GM18858 (cell line): Measurements from ENCODE around the gene CPNE4.
"Not testable (repeated sequence)": the region's sequence is repeated elsewhere in the genome, so short reads cannot be mapped to it uniquely, and the experiment has no call there.

Experiments
- ATAC-seq: cut with Tn5 transposase; IDR thresholded peaks from one replicate; pipeline ENCODE4 v1.9.1; 2021; ENCODE audit not compliant: unreplicated experiment

CPNE4 gene

DNA sequence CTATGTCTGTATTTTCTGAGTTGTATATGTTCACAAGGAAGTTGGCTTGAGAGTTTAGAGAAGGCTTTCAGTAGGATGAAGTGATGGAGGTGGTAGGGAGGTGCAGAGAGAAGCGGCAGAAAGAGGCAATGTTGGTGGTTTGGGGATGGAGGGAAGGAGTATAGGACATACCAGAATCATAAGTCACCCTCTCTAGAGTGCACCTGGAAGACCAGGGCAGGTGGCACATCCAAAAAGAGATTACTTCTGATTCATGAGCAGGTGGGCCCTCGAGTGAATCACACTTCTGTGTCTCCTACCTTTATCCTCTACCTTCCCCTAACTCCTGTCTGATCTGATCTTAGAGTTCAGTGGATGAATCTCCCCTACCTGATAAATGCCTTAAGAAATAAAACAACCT is 490.3 kb downstream of the CPNE4 start:
- no peak for ATAC-seq

DNA sequence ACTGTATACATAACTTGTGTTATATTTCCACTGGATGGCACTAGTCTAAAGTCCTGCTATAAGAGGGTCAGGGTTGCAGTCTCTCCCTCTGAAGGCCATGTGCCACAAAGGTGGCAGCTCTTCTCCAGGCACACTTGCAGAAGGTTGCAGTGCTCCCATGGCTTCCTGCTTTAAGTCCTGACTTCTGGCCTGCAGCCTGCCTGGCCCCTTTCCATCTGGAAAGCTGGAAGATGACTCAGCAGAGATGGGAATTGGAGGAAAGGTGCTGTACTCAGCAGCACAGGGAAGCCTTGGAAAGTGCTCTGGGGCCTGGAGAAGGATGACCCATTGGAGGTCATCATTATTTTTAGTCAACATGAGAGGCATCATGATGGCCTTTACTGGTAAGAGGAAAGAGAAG is 491.1 kb downstream of the CPNE4 start:
- ATAC-seq = no peak

DNA sequence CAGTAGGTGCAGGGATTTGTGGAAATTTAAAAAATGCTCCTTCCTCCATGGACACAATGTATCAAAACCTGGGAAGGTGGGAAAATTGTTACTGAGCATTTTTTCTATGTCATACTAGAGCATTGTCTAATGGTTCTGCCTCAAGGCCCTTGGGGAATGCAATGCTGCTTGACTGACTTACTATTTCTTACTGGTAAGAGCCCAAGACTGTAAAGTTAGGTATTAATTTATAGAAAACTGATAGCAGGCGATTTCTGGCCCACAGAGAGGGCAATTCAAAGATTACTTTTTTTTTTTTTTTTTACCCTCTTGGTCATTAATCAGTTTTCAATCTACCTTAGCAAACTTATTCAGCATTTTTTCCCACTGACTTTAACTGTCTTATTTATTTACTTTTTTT is 493.5 kb downstream of the CPNE4 start:
- no peak for ATAC-seq

GRCh38 chr3:131540821-131541220 is 494.0 kb downstream of the CPNE4 start:
- no peak for ATAC-seq

DNA sequence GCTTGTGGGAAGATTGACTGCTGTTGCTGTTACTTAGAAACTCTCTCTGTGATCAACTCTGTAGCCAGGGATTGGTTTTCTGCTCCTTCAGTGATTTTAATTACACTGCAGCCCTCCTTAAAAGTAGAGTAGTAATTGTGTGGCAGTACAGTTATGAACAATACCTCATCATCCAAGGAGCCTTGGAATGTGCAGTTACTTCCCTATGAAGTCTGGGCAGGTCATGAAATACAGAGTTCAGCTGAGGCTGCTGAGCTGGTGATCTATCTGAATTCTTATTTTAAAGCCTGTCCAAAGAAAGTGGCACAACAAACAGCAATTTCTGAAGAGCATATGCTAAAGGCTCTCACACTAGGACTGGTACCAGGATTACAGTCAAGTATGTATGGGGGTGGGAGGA is 494.7 kb downstream of the CPNE4 start:
- ATAC-seq = no peak

GRCh38 chr3:131538968-131539367 is 495.8 kb downstream of the CPNE4 start:
- no peak for ATAC-seq

DNA sequence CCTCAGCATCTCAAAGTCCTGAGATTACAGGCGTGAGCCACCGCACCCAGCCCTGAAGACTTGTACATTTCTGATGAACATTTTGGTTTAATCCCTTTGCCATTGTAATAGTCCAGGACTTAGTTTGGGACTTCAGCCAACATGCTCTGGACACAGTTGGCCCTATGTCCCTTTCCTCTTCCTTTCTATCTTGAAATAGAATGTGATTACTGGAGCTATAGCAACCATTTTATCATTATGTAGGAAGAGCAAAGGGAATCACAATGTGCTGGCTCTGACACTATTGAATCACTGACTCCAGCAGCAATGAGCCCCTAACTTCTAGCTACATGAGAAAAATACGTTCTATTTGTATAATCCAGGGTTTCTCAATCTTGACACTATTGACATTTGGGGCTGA is 497.3 kb downstream of the CPNE4 start:
- ATAC-seq = no peak

GRCh38 chr3:131535596-131535995 is 499.2 kb downstream of the CPNE4 start:
- ATAC-seq = no peak

DNA sequence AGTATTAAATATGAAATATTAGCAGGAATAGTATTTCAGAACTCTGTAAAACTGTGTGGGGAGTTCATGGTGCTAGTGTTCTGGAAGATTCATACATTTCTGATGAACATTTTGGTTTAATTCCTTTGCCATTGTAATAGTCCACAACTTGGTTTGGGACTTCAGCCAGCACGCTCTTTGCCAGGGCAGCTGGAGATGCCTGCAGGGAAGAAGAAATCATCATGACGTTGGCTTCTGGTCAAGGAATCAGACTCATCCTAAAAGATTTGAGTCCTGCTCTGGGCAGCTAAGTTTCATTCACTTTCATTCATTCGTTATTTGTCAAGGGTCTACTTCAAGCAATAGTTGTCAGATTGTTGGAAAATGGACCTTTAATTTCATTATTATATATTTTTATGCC is 499.7 kb downstream of the CPNE4 start:
- ATAC-seq = no peak

- ATAC-seq = no peak
Measured at GRCh38 chr3:131532645-131533044, 502.2 kb downstream of the CPNE4 start.

GRCh38 chr3:131530843-131531242 is 504.0 kb downstream of the CPNE4 start:
- no peak for ATAC-seq

- ATAC-seq = no peak
Measured at GRCh38 chr3:131530388-131530787, 504.4 kb downstream of the CPNE4 start.

DNA sequence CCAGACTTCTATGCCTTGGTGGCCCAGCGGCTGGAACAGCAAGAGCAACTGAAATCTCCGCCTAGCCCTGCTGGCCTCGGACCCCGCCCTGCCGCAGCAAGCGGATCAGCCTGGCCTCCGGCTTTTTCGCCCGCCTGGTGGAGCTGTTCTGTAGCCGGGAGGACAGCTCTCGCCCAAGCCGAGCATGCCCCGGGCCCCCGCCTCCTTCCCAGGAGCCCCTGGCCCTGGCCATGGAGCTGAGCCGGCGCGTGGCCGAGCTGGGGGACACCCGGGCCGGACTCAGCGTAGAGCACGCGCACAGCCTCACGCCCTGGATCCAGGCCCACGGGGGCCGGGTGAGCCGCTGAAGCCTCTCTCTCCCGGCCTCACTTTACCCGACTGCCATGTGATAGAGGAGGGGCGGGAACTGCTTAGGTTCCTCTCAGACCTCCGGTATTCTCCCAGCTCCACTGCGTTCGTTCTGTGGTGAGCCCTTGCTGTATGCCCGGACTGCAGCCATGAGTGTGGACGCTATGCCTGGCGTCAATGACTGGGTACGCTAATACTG is 507.9 kb downstream of the CPNE4 start:
- ATAC-seq = no peak

- ATAC-seq = no peak
Measured at GRCh38 chr3:131518680-131519079, 516.1 kb downstream of the CPNE4 start.

- ATAC-seq = no peak
Measured at GRCh38 chr3:131505421-131505820, 529.4 kb downstream of the CPNE4 start.

DNA sequence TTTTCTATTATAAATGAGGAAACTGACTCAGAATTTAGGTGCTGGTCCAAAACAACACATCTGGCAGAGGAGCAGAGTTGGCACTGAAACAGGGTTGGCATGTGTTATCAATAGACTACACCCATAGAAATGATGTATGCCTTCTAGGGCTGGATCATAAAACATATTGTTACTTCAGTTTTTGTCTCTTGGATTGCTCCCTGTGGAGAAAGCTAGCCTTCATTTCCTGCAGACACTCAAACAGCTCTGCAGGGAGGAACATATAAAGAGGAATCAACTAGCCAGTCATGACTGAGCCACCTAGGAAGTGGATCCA is 531.5 kb downstream of the CPNE4 start:
- ATAC-seq = peak; percentile 10

DNA sequence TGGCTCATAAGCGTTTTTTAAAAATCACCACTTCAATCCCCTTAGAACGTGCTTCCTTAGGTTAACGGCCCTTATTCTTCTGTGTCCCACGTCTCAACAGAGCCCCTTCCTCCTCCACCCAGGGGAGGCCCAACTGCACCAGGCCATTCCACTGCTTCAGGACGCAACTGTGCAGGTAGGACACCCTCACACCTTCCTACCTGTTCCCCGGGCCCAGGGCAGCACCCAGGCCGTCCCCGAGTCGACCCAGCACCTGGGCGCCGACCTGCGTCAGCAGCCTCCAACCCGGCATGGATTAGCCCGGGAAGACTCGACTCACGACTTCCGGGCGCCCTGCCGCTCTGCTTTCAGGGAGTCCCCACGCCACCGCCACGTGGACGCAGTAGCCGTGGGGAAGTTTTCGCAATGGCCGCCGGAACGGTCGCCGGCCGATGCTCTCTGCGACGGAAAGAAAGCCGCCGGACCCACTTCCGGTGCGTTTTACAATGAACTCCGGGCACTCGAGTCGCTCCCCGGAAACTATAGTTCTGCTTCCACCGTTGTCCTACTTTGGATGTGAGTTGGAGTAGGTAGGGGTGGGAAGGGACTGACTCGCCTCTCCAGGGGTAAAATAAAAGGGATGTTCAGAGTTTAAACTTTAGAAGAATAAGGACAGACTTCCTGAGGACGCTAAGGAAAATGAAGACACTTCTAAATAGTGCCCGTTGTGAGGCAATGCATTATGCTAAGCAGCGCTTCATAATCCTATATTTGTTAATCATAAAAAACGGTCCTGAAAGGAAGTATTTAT is 532.1 kb downstream of the CPNE4 start, which contains the start of gene MRPL3:
MRPL3 (minus strand) TSS at position 442 of the 790 bp plus-strand sequence; CDS start at position 292, 150 bp downstream.
- peak; percentile 89 for ATAC-seq

DNA sequence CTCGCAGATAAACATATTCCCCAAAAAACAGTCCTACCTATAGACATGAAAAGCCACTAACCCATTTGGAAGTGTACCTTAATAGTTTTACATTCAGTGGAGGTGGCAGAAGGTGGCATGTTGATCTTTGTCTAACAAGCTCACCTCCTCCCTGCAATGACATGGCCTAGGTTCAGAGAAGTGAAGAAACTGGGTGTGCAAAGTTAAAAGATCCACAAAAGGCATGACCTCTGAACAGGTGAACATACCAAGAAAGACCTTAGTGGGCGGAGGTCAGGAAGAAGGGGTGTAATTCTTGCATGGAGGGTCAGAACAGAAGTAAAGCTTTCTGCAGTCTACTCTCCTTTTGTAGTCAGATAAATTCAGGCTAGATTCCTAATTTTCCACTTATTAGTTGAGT is 532.9 kb downstream of the CPNE4 start:
- ATAC-seq = no peak

GRCh38 chr3:131494706-131495105 is 540.1 kb downstream of the CPNE4 start:
- ATAC-seq = no peak

GRCh38 chr3:131491775-131492174 is 543.0 kb downstream of the CPNE4 start:
- no peak for ATAC-seq

GRCh38 chr3:131491084-131491483 is 543.7 kb downstream of the CPNE4 start:
- no peak for ATAC-seq

GRCh38 chr3:131486545-131486944 is 548.3 kb downstream of the CPNE4 start:
- ATAC-seq = not testable (repeated sequence)

- no peak for ATAC-seq
Measured at GRCh38 chr3:131485119-131485518, 549.7 kb downstream of the CPNE4 start.
